ENCODE data around the gene SNED1.

Gene SNED1

GRCh38 chr2:241003369-241003768, 5.0 kb downstream of the SNED1 start:
- H3K4me2 ChIP-seq (ENCODE audit: low read length), result no peak overlapping the region
- TF ChIP-seq CTCF (IDR thresholded peaks at IDR 0.05), result no peak
- no peaks in the 10 kb centered on the region for H3K36me3 ChIP-seq (ENCODE audit: control insufficient read depth, insufficient read depth, low read length)
- no peaks in the 10 kb centered on the region for H3K27me3 ChIP-seq (ENCODE audit: control insufficient read depth, insufficient read depth, low read length)
- no peaks in the 10 kb centered on the region for H3K9me3 ChIP-seq (ENCODE audit: control insufficient read depth, low read length)
- no peak overlapping the region for H3K4me3 ChIP-seq (ENCODE audit: low read depth, low read length)
- H3K4me1 ChIP-seq, result peaks cover 6% of the 10 kb centered on the region
- no peak overlapping the region for H2AFZ ChIP-seq
- no peak overlapping the region for H3K27ac ChIP-seq
- no peaks in the 10 kb centered on the region for H3K79me2 ChIP-seq
- no peak overlapping the region for H3K9ac ChIP-seq

GRCh38 chr2:241003830-241004564, 5.6 kb downstream of the SNED1 start:
- Histone ChIP-seq H3K27ac (no peak overlapping the region), H3K9ac (no peak overlapping the region), H3K4me1 (peaks cover 6% of the 10 kb centered on the region), H2AFZ (no peak overlapping the region), H3K9me3 (ENCODE audit: control insufficient read depth, low read length) (no peaks in the 10 kb centered on the region), H3K79me2 (peaks cover 2% of the 10 kb centered on the region), H3K36me3 (ENCODE audit: control insufficient read depth, insufficient read depth, low read length) (no peaks in the 10 kb centered on the region), H3K27me3 (ENCODE audit: control insufficient read depth, insufficient read depth, low read length) (no peaks in the 10 kb centered on the region), H3K4me2 (ENCODE audit: low read length) (no peak overlapping the region), H3K4me3 (ENCODE audit: low read depth, low read length) (no peak overlapping the region)
- no peak for TF ChIP-seq CTCF (IDR thresholded peaks at IDR 0.05)

- Histone ChIP-seq H2AFZ (no peak overlapping the region), H3K27me3 (ENCODE audit: control insufficient read depth, insufficient read depth, low read length) (no peaks in the 10 kb centered on the region), H3K79me2 (peaks cover 2% of the 10 kb centered on the region), H3K36me3 (ENCODE audit: control insufficient read depth, insufficient read depth, low read length) (no peaks in the 10 kb centered on the region), H3K9ac (no peak overlapping the region), H3K9me3 (ENCODE audit: control insufficient read depth, low read length) (no peaks in the 10 kb centered on the region), H3K27ac (no peak overlapping the region), H3K4me2 (ENCODE audit: low read length) (no peak overlapping the region), H3K4me1 (no peaks in the 10 kb centered on the region), H3K4me3 (ENCODE audit: low read depth, low read length) (no peak overlapping the region)
- no peak for TF ChIP-seq CTCF (IDR thresholded peaks at IDR 0.05)
These were observed 7.2 kb downstream of the SNED1 start for GRCh38 chr2:241005569-241005968.

GRCh38 chr2:241006412-241006811, 8.0 kb downstream of the SNED1 start:
- Histone ChIP-seq H3K27me3 (ENCODE audit: control insufficient read depth, insufficient read depth, low read length) (no peaks in the 10 kb centered on the region), H3K9ac (no peak overlapping the region), H3K79me2 (peaks cover 2% of the 10 kb centered on the region), H3K4me3 (ENCODE audit: low read depth, low read length) (no peak overlapping the region), H2AFZ (no peak overlapping the region), H3K9me3 (ENCODE audit: control insufficient read depth, low read length) (no peaks in the 10 kb centered on the region), H3K36me3 (ENCODE audit: control insufficient read depth, insufficient read depth, low read length) (no peaks in the 10 kb centered on the region), H3K4me2 (ENCODE audit: low read length) (no peak overlapping the region), H3K27ac (no peak overlapping the region), H3K4me1 (no peaks in the 10 kb centered on the region)
- TF ChIP-seq CTCF (IDR thresholded peaks at IDR 0.05), result no peak

- Histone ChIP-seq H3K9ac (no peak overlapping the region), H3K27ac (no peak overlapping the region), H3K4me1 (no peaks in the 10 kb centered on the region), H3K9me3 (ENCODE audit: control insufficient read depth, low read length) (no peaks in the 10 kb centered on the region), H3K4me3 (ENCODE audit: low read depth, low read length) (no peak overlapping the region), H2AFZ (no peak overlapping the region), H3K79me2 (peaks cover 4% of the 10 kb centered on the region), H3K27me3 (ENCODE audit: control insufficient read depth, insufficient read depth, low read length) (no peaks in the 10 kb centered on the region), H3K4me2 (ENCODE audit: low read length) (no peak overlapping the region), H3K36me3 (ENCODE audit: control insufficient read depth, insufficient read depth, low read length) (no peaks in the 10 kb centered on the region)
- TF ChIP-seq CTCF (IDR thresholded peaks at IDR 0.05), result no peak
These were observed 8.7 kb downstream of the SNED1 start for GRCh38 chr2:241007111-241007510.
